T-cell (primary cell): ENCODE data around the gene KDM1A. TPM values are rescaled to one million over a fixed set of nuclear protein-coding genes. Genes with fewer than 3 reads are reported as not detected.
"Not testable (repeated sequence)": the region's sequence is repeated elsewhere in the genome, so short reads cannot be mapped to it uniquely, and the experiment has no call there.

Experiments
- ATAC-seq, 4 experiments: fragments of 200-7000 bp in 3 of 4; fragments of 150-1000 bp in 1 of 4; cut with Tn5 transposase; replicated peaks in 1 of 4; 1 replicate in 3 of 4; 2 replicates in 1 of 4; pipeline ENCODE4 v1.10.0; 2021; ENCODE audit warnings: moderate library complexity in 3 of 4, mild to moderate bottlenecking in 2 of 4, moderate number of reproducible peaks in 1 of 4
- CTCF ChIA-PET, 2 donors: fragments of 300-600 bp; sonication (Branson Sonifier 250); formaldehyde crosslinking; loops; one replicate each; lab custom pipeline; 2022; ENCODE audit warnings: antibody characterized with exemption in 2 of 2; lab: Charles Lee
- POLR2A ChIA-PET, 2 donors: fragments of 300-600 bp; sonication (Branson Sonifier 250); formaldehyde crosslinking; loops; one replicate each; lab custom pipeline; 2022; ENCODE audit warnings: antibody characterized with exemption in 2 of 2; lab: Charles Lee
- DNase-seq, 35 experiments: peaks; one replicate each; pipeline versions ENCODE4 v3.0.0 to v3.0.0-alpha.2; 2013 to 2023
- H3K27ac ChIP-seq: one replicate; pipeline ENCODE4 v1.5.1; 2013; ENCODE audit warnings: low read length
- H3K27me3 ChIP-seq, 2 experiments: replicated peaks in 1 of 2; 1 replicate in 1 of 2; 2 replicates in 1 of 2; pipeline versions ENCODE4 v1.6.1 to v1.7.0; 2013; ENCODE audit warnings: low read length in 1 of 2, mixed read lengths in 1 of 2; ENCODE audit not compliant: control insufficient read depth in 2 of 2, insufficient read depth in 2 of 2; ENCODE audit errors: extremely low read depth in 1 of 2
- H3K36me3 ChIP-seq, 2 donors: 1 replicate in 1 of 2; 2 replicates in 1 of 2; pipeline versions ENCODE4 v1.6.1 to v1.7.0; 2013; ENCODE audit warnings: low read length in 1 of 2; ENCODE audit not compliant: control insufficient read depth in 2 of 2, insufficient read depth in 1 of 2; ENCODE audit errors: extremely low read depth in 1 of 2
- H3K4me1 ChIP-seq, 2 experiments: 1 replicate in 1 of 2; 2 replicates in 1 of 2; pipeline versions ENCODE4 v1.6.1 to v1.7.0; 2013; ENCODE audit warnings: low read length in 2 of 2, mixed read lengths in 1 of 2; ENCODE audit not compliant: insufficient read depth in 2 of 2, control insufficient read depth in 1 of 2; ENCODE audit errors: extremely low read depth in 1 of 2
- H3K4me3 ChIP-seq, 2 donors: 1 replicate in 1 of 2; 2 replicates in 1 of 2; pipeline versions ENCODE4 v1.5.1 to v1.7.0; 2013; ENCODE audit warnings: mild to moderate bottlenecking in 2 of 2, low read length in 1 of 2, moderate library complexity in 1 of 2; ENCODE audit not compliant: control insufficient read depth in 1 of 2; ENCODE audit errors: extremely low read depth in 1 of 2
- H3K9me3 ChIP-seq: 2 replicates; pipeline ENCODE4 v1.7.0; 2013
- H3K27ac Mint-ChIP-seq, 2 donors: one replicate each; pipeline ENCODE4 v1.8.0; 2020 to 2021; ENCODE audit warnings: mild to moderate bottlenecking in 2 of 2, mixed read lengths in 2 of 2
- H3K27me3 Mint-ChIP-seq, 2 donors: one replicate each; pipeline ENCODE4 v1.8.0; 2021 to 2022; ENCODE audit warnings: mixed read lengths in 2 of 2
- H3K36me3 Mint-ChIP-seq: one replicate; pipeline ENCODE4 v1.8.0; 2021; ENCODE audit warnings: mixed read lengths
- H3K4me1 Mint-ChIP-seq, 3 donors: one replicate each; pipeline ENCODE4 v1.8.0; 2020 to 2022; ENCODE audit warnings: mixed read lengths in 3 of 3, mild to moderate bottlenecking in 1 of 3
- H3K4me3 Mint-ChIP-seq, 3 donors: one replicate each; pipeline ENCODE4 v1.8.0; 2020 to 2022; ENCODE audit warnings: mild to moderate bottlenecking in 3 of 3, mixed read lengths in 3 of 3, moderate library complexity in 3 of 3
- H3K9me3 Mint-ChIP-seq, 3 donors: one replicate each; pipeline ENCODE4 v1.8.0; 2020 to 2022; ENCODE audit warnings: mixed read lengths in 3 of 3
- WGBS: methylation state at CpG from one replicate; pipeline ENCODE4 v1.1.5; 2013; ENCODE audit warnings: missing lambda C conversion rate; ENCODE audit not compliant: insufficient coverage; 5-methylcytosine and 5-hydroxymethylcytosine counted together
- total RNA-seq, 35 experiments: library from RNA in 6 of 35; stranded (reverse) in 6 of 35; fragments of 120-200 nt in 1 of 35; gene quantifications; one replicate each; pipeline versions ENCODE4 v1.2.1 to v1.2.4 and lab custom pipeline; 2013 to 2026

The KDM1A gene
- total RNA-seq, 5 donors from 2014 or later (not counting 1 experiment from before 2014, with no cell fraction given): 40.8 to 49.3 (median 45.9) TPM

- H3K27me3 ChIP-seq: peaks cover 0 to 47% of the 10 kb centered on the region in 2 experiments
- Mint-ChIP-seq H3K27ac (no peak overlapping the region), H3K4me1 (no peaks in the 10 kb centered on the region), H3K27me3 (peaks cover 28 to 44% of the 10 kb centered on the region in 2 donors), H3K9me3 (no peaks in the 10 kb centered on the region), H3K36me3 (no peaks in the 10 kb centered on the region), H3K4me3 (no peak overlapping the region)
- DNase-seq (no peak), ATAC-seq (no peak)
- 86% methylated on average over 2 of the region's 4 CpGs for WGBS
- no peaks in the 10 kb centered on the region for H3K36me3 ChIP-seq
- no peaks in the 10 kb centered on the region for H3K9me3 ChIP-seq
- H3K27ac ChIP-seq: no peak overlapping the region
- no peak overlapping the region for H3K4me3 ChIP-seq
- ChIA-PET POLR2A (no interaction called here), CTCF (no interaction called here)
- no peaks in the 10 kb centered on the region for H3K4me1 ChIP-seq
Observed at GRCh38 chr1:22976127-22976460, 43.2 kb upstream of the KDM1A start.

DNA sequence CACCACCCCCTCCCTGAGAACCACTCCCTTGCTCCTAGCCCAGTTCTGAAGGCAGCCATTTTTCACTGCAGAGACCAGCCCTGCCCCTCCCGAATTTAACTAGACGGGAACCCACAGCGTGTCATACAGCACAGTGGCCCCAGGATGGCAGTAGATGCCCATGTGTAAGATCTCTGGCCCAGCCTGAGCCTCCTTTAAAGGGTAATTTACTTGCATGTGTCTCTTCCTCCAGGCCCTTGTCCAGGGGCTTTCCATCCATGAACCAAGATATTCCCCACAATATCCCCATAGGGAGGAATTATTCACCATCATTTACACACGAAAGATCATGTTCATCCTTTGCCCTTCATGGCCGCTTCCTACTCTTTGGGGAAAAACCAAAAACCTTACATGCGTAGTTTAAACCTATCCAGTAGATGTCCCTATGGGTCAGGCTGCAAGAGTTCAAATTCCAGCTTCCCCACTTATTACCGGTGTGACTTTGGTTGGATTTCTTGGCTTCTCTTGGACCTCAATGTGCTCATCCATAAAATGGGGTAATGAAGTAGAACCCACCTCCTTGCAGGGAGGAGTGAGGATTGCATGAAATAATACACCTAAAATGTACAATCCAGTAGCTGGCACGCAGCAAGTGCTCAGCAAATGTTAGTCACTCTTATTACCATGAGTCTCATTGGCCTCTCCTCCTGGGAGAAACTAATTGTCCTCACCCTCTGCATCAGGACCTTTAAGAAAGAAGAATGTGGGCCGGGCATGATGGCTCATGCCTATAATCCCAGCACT lies 42.6 kb upstream of the KDM1A start:
- peak; percentile 71 to 77 (median 76) for ATAC-seq
- Mint-ChIP-seq H3K4me1 (no peaks in the 10 kb centered on the region), H3K36me3 (no peaks in the 10 kb centered on the region), H3K27me3 (peaks cover 22 to 42% of the 10 kb centered on the region in 2 donors), H3K9me3 (no peaks in the 10 kb centered on the region), H3K27ac (no peak overlapping the region), H3K4me3 (no peak overlapping the region)
- Histone ChIP-seq H3K4me3 (no peak overlapping the region), H3K27ac (no peak overlapping the region), H3K36me3 (no peaks in the 10 kb centered on the region), H3K27me3 (peaks cover 0 to 44% of the 10 kb centered on the region in 2 experiments), H3K9me3 (no peaks in the 10 kb centered on the region), H3K4me1 (no peaks in the 10 kb centered on the region)
- 100% methylated on average over 2 of the region's 9 CpGs for WGBS
- POLR2A ChIA-PET: no interaction called here
- CTCF ChIA-PET: no interaction called here
- DNase-seq: peak in 30 of 35 experiments; percentile 7 to 64 (median 32)

GRCh38 chr1:22978299-22978698 lies 41.0 kb upstream of the KDM1A start:
- no peaks in the 10 kb centered on the region for H3K36me3 ChIP-seq
- H3K27ac ChIP-seq: no peak overlapping the region
- Mint-ChIP-seq H3K27ac (no peak overlapping the region), H3K4me1 (no peaks in the 10 kb centered on the region), H3K9me3 (no peaks in the 10 kb centered on the region), H3K27me3 (peaks cover 22 to 33% of the 10 kb centered on the region in 2 donors), H3K4me3 (no peak overlapping the region), H3K36me3 (no peaks in the 10 kb centered on the region)
- ATAC-seq (no peak), DNase-seq (no peak)
- no peaks in the 10 kb centered on the region for H3K4me1 ChIP-seq
- CTCF ChIA-PET: no interaction called here
- H3K4me3 ChIP-seq: no peak overlapping the region
- 86% methylated on average over 1 of the region's 3 CpGs for WGBS
- POLR2A ChIA-PET: no interaction called here
- peaks cover 0 to 37% of the 10 kb centered on the region in 2 experiments for H3K27me3 ChIP-seq
- H3K9me3 ChIP-seq: no peaks in the 10 kb centered on the region

- H3K27me3 ChIP-seq: peaks cover 0 to 24% of the 10 kb centered on the region in 2 experiments
- H3K4me1 ChIP-seq, H3K9me3 Mint-ChIP-seq, H3K4me1 Mint-ChIP-seq, H3K9me3 ChIP-seq, DNase-seq, H3K27ac ChIP-seq, POLR2A ChIA-PET, H3K36me3 Mint-ChIP-seq, CTCF ChIA-PET, ATAC-seq, H3K27ac Mint-ChIP-seq, H3K4me3 Mint-ChIP-seq, H3K36me3 ChIP-seq, H3K4me3 ChIP-seq: not testable (repeated sequence)
- WGBS: 53% methylated on average over 2 of the region's 3 CpGs
- H3K27me3 Mint-ChIP-seq: peaks cover 18 to 22% of the 10 kb centered on the region in 2 donors
Observed at GRCh38 chr1:22980471-22980790, 38.8 kb upstream of the KDM1A start.

- ChIA-PET POLR2A (no interaction called here), CTCF (no interaction called here)
- H3K4me1 Mint-ChIP-seq: no peaks in the 10 kb centered on the region
- H3K36me3 Mint-ChIP-seq: no peaks in the 10 kb centered on the region
- WGBS: no CpG with 5 or more reads among the region's 4 CpGs
- Histone ChIP-seq H3K4me1 (no peaks in the 10 kb centered on the region), H3K9me3 (no peaks in the 10 kb centered on the region), H3K4me3 (no peak overlapping the region), H3K36me3 (no peaks in the 10 kb centered on the region), H3K27ac (no peak overlapping the region), H3K27me3 (peaks cover 0 to 15% of the 10 kb centered on the region in 2 experiments)
- no peak for ATAC-seq
- H3K9me3 Mint-ChIP-seq: no peaks in the 10 kb centered on the region
- H3K27ac Mint-ChIP-seq: no peak overlapping the region
- no peak for DNase-seq
- H3K27me3 Mint-ChIP-seq: peaks cover 10 to 11% of the 10 kb centered on the region in 2 donors
- no peak overlapping the region for H3K4me3 Mint-ChIP-seq
Observed at GRCh38 chr1:22983944-22984343, 35.3 kb upstream of the KDM1A start.

DNA sequence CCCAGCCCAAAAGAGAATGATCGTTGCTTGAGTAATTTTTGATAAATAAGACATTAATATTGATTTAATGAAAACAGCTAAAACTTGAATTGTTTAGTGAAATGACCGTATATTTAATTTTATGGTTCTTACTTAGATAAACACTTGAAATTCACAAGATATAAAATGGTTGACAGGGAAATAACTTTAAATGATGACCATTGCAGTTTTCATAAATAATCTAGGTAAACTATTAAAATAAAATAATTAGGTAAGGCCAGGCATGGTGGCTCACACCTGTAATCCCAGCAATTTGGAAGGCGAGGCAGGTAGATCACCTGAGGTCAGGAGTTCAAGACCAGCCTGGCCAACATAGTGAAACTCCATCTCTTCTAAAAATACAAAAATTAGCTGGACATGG lies 26.9 kb upstream of the KDM1A start:
- H3K4me3 Mint-ChIP-seq, H3K4me3 ChIP-seq, POLR2A ChIA-PET, H3K27ac Mint-ChIP-seq, H3K27ac ChIP-seq, H3K9me3 Mint-ChIP-seq, H3K4me1 Mint-ChIP-seq, CTCF ChIA-PET, H3K27me3 Mint-ChIP-seq, H3K36me3 Mint-ChIP-seq, ATAC-seq, H3K4me1 ChIP-seq, DNase-seq, H3K9me3 ChIP-seq, H3K27me3 ChIP-seq, H3K36me3 ChIP-seq: not testable (repeated sequence)
- no CpG with 5 or more reads among the region's 3 CpGs for WGBS
